Suprapubic skin (tissue), 3 donors: ENCODE measurements around the gene SEC24D.

Source experiments
- POLR2A ChIP-seq, 2 donors: fragments of 450-650 bp; IDR thresholded peaks; one replicate each; pipeline ENCODE4 v1.6.1; 2017; ENCODE audit warnings: antibody characterized with exemption in 2 of 2, mild to moderate bottlenecking in 2 of 2, moderate library complexity in 2 of 2
- TF ChIP-seq, protein P1 (sequence below), 2 donors: fragments of 200-600 bp in 1 of 2; fragments of 450-650 bp in 1 of 2; sonication (generic) in 1 of 2; IDR thresholded peaks; one replicate each; pipeline ENCODE4 v1.5.1; 2016 to 2019; ENCODE audit warnings: antibody characterized with exemption in 2 of 2, mild to moderate bottlenecking in 1 of 2, moderate library complexity in 1 of 2

DNA sequence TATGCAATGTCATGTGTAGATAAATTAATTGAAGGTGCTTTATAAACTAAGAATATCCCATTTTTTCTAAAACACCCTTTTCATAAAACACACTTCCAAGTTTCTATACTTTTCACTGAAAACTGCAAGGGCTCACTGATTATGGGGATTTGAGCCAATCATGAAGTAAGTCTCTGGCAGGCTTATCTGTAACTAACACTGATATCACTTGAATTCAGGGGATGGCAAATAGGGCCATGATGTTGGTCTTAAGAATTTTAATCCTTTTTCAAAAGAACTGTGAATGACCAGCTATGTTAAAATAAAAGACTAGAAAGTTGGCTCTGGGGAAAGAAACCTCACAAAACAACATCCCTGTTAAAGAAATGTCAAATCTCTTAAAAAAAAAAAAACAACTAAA lies 13.0 kb upstream of the SEC24D start:
- TF ChIP-seq, protein P1, sequence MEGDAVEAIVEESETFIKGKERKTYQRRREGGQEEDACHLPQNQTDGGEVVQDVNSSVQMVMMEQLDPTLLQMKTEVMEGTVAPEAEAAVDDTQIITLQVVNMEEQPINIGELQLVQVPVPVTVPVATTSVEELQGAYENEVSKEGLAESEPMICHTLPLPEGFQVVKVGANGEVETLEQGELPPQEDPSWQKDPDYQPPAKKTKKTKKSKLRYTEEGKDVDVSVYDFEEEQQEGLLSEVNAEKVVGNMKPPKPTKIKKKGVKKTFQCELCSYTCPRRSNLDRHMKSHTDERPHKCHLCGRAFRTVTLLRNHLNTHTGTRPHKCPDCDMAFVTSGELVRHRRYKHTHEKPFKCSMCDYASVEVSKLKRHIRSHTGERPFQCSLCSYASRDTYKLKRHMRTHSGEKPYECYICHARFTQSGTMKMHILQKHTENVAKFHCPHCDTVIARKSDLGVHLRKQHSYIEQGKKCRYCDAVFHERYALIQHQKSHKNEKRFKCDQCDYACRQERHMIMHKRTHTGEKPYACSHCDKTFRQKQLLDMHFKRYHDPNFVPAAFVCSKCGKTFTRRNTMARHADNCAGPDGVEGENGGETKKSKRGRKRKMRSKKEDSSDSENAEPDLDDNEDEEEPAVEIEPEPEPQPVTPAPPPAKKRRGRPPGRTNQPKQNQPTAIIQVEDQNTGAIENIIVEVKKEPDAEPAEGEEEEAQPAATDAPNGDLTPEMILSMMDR (IDR thresholded peaks at IDR 0.05): no peak
- TF ChIP-seq POLR2A (IDR thresholded peaks at IDR 0.05): no peak
